Measurements from ENCODE around the gene MYL7. TPM values are rescaled to one million over a fixed set of nuclear protein-coding genes. Genes with fewer than 3 reads are reported as not detected.

The MYL7 gene
- total and polyA plus RNA-seq, 2 donors (not counting 3 experiments of a cell fraction or from before 2014, with no cell fraction given): not detected

GRCh38 chr7:44162785-44163395 is 21.8 kb upstream of the MYL7 start:
- no TSS peak for BruUV-seq (replicated peaks)
- no peak overlapping the region for H3K27ac ChIP-seq (ENCODE audit: insufficient read depth, low read depth, low read length)
- H3K4me3 ChIP-seq (replicated peaks in 1 of 3; ENCODE audit: insufficient read depth in 1 of 3, low read depth in 1 of 3, low read length in 3 of 3): no peak overlapping the region
- FAIRE-seq: no peak
- H3K27me3 ChIP-seq (ENCODE audit: control insufficient read depth in 2 of 2, insufficient read depth in 2 of 2, low read length in 2 of 2): peaks cover 19 to 33% of the 10 kb centered on the region in 2 experiments
- CTCF ChIA-PET: interaction anchor here (0.9 kb wide), 1 partner anchor 12 kb away, joined by 5 read pairs; no protein-coding TSS in a partner anchor
- POLR2A ChIA-PET: no interaction called here
- H3K79me2 ChIP-seq (ENCODE audit: control insufficient read depth, insufficient read depth, low read length): no peaks in the 10 kb centered on the region
- H3K9me3 ChIP-seq (replicated peaks; ENCODE audit: control insufficient read depth, insufficient read depth, low read length): no peaks in the 10 kb centered on the region
- H2AFZ ChIP-seq (ENCODE audit: low read depth, low read length): no peak overlapping the region
- DNase-seq (ENCODE audit: low read depth, low spot score): no peak
- no peak overlapping the region for H3K9ac ChIP-seq (replicated peaks; ENCODE audit: extremely low read depth, insufficient read depth, low read length)
- H3K4me2 ChIP-seq (ENCODE audit: insufficient read depth, low read length): no peak overlapping the region
- H3K9me1 ChIP-seq (replicated peaks; ENCODE audit: control insufficient read depth, extremely low read depth, insufficient read depth, low read length): no peaks in the 10 kb centered on the region
- dilution Hi-C loops (cut with MboI; ENCODE audit: extremely low pct_ligation_motif_present, low sequenced_read_pairs): no loop called here
- TF ChIP-seq MYC (IDR thresholded peaks at IDR 0.05; ENCODE audit: low read depth, low read length): no peak
- no peaks in the 10 kb centered on the region for H3K36me3 ChIP-seq (ENCODE audit: control insufficient read depth in 2 of 2, extremely low read depth in 1 of 2, insufficient read depth in 2 of 2, low read length in 2 of 2)
- H3K4me1 ChIP-seq (ENCODE audit: control insufficient read depth, extremely low read depth, insufficient read depth, low read length): no peaks in the 10 kb centered on the region
- no peaks in the 10 kb centered on the region for H4K20me1 ChIP-seq (replicated peaks; ENCODE audit: control insufficient read depth, extremely low read depth, insufficient read depth, low read length)
- intact Hi-C loops (cut with micrococcal nuclease): no loop called here

- Histone ChIP-seq H3K4me3 (replicated peaks in 1 of 3; ENCODE audit: insufficient read depth in 1 of 3, low read depth in 1 of 3, low read length in 3 of 3) (no peak overlapping the region), H3K9me3 (replicated peaks; ENCODE audit: control insufficient read depth, insufficient read depth, low read length) (no peaks in the 10 kb centered on the region), H3K4me1 (ENCODE audit: control insufficient read depth, extremely low read depth, insufficient read depth, low read length) (no peaks in the 10 kb centered on the region), H3K27ac (ENCODE audit: insufficient read depth, low read depth, low read length) (no peak overlapping the region), H3K36me3 (ENCODE audit: control insufficient read depth in 2 of 2, extremely low read depth in 1 of 2, insufficient read depth in 2 of 2, low read length in 2 of 2) (no peaks in the 10 kb centered on the region), H3K27me3 (ENCODE audit: control insufficient read depth in 2 of 2, insufficient read depth in 2 of 2, low read length in 2 of 2) (peaks cover 19 to 27% of the 10 kb centered on the region in 2 experiments), H3K9me1 (replicated peaks; ENCODE audit: control insufficient read depth, extremely low read depth, insufficient read depth, low read length) (no peaks in the 10 kb centered on the region), H4K20me1 (replicated peaks; ENCODE audit: control insufficient read depth, extremely low read depth, insufficient read depth, low read length) (no peaks in the 10 kb centered on the region), H3K79me2 (ENCODE audit: control insufficient read depth, insufficient read depth, low read length) (no peaks in the 10 kb centered on the region), H3K4me2 (ENCODE audit: insufficient read depth, low read length) (no peak overlapping the region), H2AFZ (ENCODE audit: low read depth, low read length) (no peak overlapping the region), H3K9ac (replicated peaks; ENCODE audit: extremely low read depth, insufficient read depth, low read length) (no peak overlapping the region)
- no TSS peak for BruUV-seq (replicated peaks)
- CTCF ChIA-PET: no interaction called here
- POLR2A ChIA-PET: no interaction called here
- no peak for FAIRE-seq
- DNase-seq (ENCODE audit: low read depth, low spot score): no peak
- dilution Hi-C loops (cut with MboI; ENCODE audit: extremely low pct_ligation_motif_present, low sequenced_read_pairs) (no loop called here), intact Hi-C loops (cut with micrococcal nuclease) (no loop called here)
- no peak for TF ChIP-seq POLR2A (IDR thresholded peaks at IDR 0.05; ENCODE audit: low read depth, low read length)
- TF ChIP-seq FOS (IDR thresholded peaks at IDR 0.05; ENCODE audit: borderline replicate concordance, insufficient read depth, low read length): no peak
- no peak for TF ChIP-seq CTCF (IDR thresholded peaks at IDR 0.05; ENCODE audit: extremely low read depth in 1 of 2, insufficient read depth in 1 of 2, low read depth in 1 of 2, low read length in 2 of 2)
- TF ChIP-seq JUN (IDR thresholded peaks at IDR 0.05; ENCODE audit: borderline replicate concordance, insufficient read depth, insufficient read length, low read depth): no peak
- no peak for TF ChIP-seq EZH2 (IDR thresholded peaks at IDR 0.05; ENCODE audit: borderline replicate concordance, low read depth, low read length, severe bottlenecking)
- no peak for TF ChIP-seq GATA2 (IDR thresholded peaks at IDR 0.05; ENCODE audit: insufficient read depth, insufficient read length, low read depth, low read length)
- TF ChIP-seq POLR2AphosphoS5 (IDR thresholded peaks at IDR 0.05; ENCODE audit: insufficient read depth, low read depth, low read length): no peak
- no peak for TF ChIP-seq MYC (IDR thresholded peaks at IDR 0.05; ENCODE audit: low read depth, low read length)
- no peak for TF ChIP-seq MAX (IDR thresholded peaks at IDR 0.05; ENCODE audit: insufficient read depth, insufficient read length)
These were observed 21.0 kb upstream of the MYL7 start for GRCh38 chr7:44162179-44162578.

All from endothelial cell of umbilical vein (primary cell).